IMR-90 (cell line): Measurements from ENCODE around the gene PRKCE. TPM values are rescaled to one million over a fixed set of nuclear protein-coding genes. Genes with fewer than 3 reads are reported as not detected.

Source experiments
- ATAC-seq: fragments of 200-7000 bp; cut with Tn5 transposase; 2 replicates; pipeline ENCODE4 v1.9.1; 2020; ENCODE audit warnings: low read depth, mild to moderate bottlenecking, moderate library complexity
- BruUV-seq: library from RNA; stranded (reverse); fragments of 400-500 nt; replicated peaks from 2 replicates; lab custom pipeline; 2021; lab: Mats Ljungman, UMichigan
- CTCF ChIA-PET: fragments of 300-600 bp; formaldehyde crosslinking; extraction: SDS; loops from one replicate; lab custom pipeline; 2021; ENCODE audit warnings: antibody characterized with exemption; lab: Yijun Ruan, JAX
- POLR2A ChIA-PET: fragments of 300-600 bp; sonication (Branson Sonifier 250); formaldehyde crosslinking; loops from one replicate; lab custom pipeline; 2022; ENCODE audit warnings: antibody characterized with exemption; ENCODE audit not compliant: unreplicated experiment; lab: Charles Lee
- DNase-seq: peaks from one replicate; pipeline ENCODE4 v3.0.0; 2013
- H2AFZ ChIP-seq: replicated peaks from 2 replicates; pipeline ENCODE3; 2013; ENCODE audit warnings: low read length, mild to moderate bottlenecking; ENCODE audit not compliant: poor library complexity
- H2AK5ac ChIP-seq: 2 replicates; pipeline ENCODE4 v1.6.1; 2013; ENCODE audit warnings: low read depth, low read length, inconsistent platforms
- H2AK9ac ChIP-seq: replicated peaks from 2 replicates; pipeline ENCODE3; 2013; ENCODE audit warnings: mild to moderate bottlenecking, low read depth, low read length, moderate library complexity; ENCODE audit not compliant: poor library complexity
- H2BK120ac ChIP-seq: 2 replicates; pipeline ENCODE4 v1.6.1; 2013; ENCODE audit warnings: low read depth, low read length, inconsistent platforms
- H2BK15ac ChIP-seq: 3 replicates; pipeline ENCODE4 v1.6.1; 2013; ENCODE audit warnings: low read depth, low read length, inconsistent platforms
- H2BK20ac ChIP-seq: 2 replicates; pipeline ENCODE4 v1.6.1; 2013; ENCODE audit warnings: low read depth, mild to moderate bottlenecking, inconsistent platforms, low read length, moderate library complexity
- H2BK5ac ChIP-seq: 2 replicates; pipeline ENCODE4 v1.6.1; 2013; ENCODE audit warnings: mild to moderate bottlenecking, low read depth, low read length, inconsistent platforms; ENCODE audit not compliant: poor library complexity, severe bottlenecking
- H3K14ac ChIP-seq: replicated peaks from 2 replicates; pipeline ENCODE4 v1.6.1; 2013; ENCODE audit warnings: low read depth, low read length, inconsistent platforms
- H3K18ac ChIP-seq: 2 replicates; pipeline ENCODE4 v1.6.1; 2013; ENCODE audit warnings: low read depth, low read length, control low read depth
- H3K23ac ChIP-seq: 2 replicates; pipeline ENCODE4 v1.6.1; 2013; ENCODE audit warnings: low read depth, low read length, inconsistent platforms
- H3K27ac ChIP-seq: 2 replicates; pipeline ENCODE4 v1.5.1; 2013; ENCODE audit warnings: mild to moderate bottlenecking, control low read depth, low read length; ENCODE audit not compliant: insufficient read depth
- H3K27me3 ChIP-seq: 2 replicates; pipeline ENCODE4 v1.6.1; 2013; ENCODE audit warnings: low read length; ENCODE audit not compliant: control insufficient read depth, insufficient read depth
- H3K36me3 ChIP-seq: 2 replicates; pipeline ENCODE4 v1.6.1; 2013; ENCODE audit warnings: low read length, mixed read lengths; ENCODE audit not compliant: control insufficient read depth, insufficient read depth
- H3K4ac ChIP-seq: 2 replicates; pipeline ENCODE4 v1.6.1; 2013; ENCODE audit warnings: low read depth, low read length, inconsistent platforms
- H3K4me1 ChIP-seq: 2 replicates; pipeline ENCODE4 v1.6.1; 2013; ENCODE audit warnings: low read length, mixed read lengths; ENCODE audit not compliant: control insufficient read depth, insufficient read depth
- H3K4me2 ChIP-seq: 2 replicates; pipeline ENCODE4 v1.6.1; 2013; ENCODE audit warnings: low read depth, mild to moderate bottlenecking, control low read depth, low read length, moderate library complexity
- H3K4me3 ChIP-seq: 2 replicates; pipeline ENCODE4 v1.5.1; 2013; ENCODE audit warnings: low read depth, mild to moderate bottlenecking, control low read depth, low read length, moderate library complexity; ENCODE audit not compliant: insufficient read depth
- H3K56ac ChIP-seq: 2 replicates; pipeline ENCODE4 v1.6.1; 2013; ENCODE audit warnings: low read length, inconsistent platforms; ENCODE audit not compliant: insufficient read depth; ENCODE audit errors: extremely low read depth
- H3K79me1 ChIP-seq, 2 experiments: 2 replicates each; pipeline ENCODE4 v1.6.1; 2013; ENCODE audit warnings: low read length in 2 of 2, inconsistent platforms in 1 of 2, low read depth in 1 of 2
- H3K9ac ChIP-seq: 2 replicates; pipeline ENCODE4 v1.6.1; 2013; ENCODE audit warnings: low read depth, low read length, control low read depth
- H3K9me1 ChIP-seq: 2 replicates; pipeline ENCODE4 v1.6.1; 2013; ENCODE audit warnings: low read length, inconsistent platforms; ENCODE audit not compliant: insufficient read depth
- H3K9me3 ChIP-seq: 2 replicates; pipeline ENCODE4 v1.6.1; 2013; ENCODE audit warnings: low read length; ENCODE audit not compliant: control insufficient read depth, insufficient read depth
- H4K20me1 ChIP-seq: 2 replicates; pipeline ENCODE4 v1.6.1; 2013; ENCODE audit warnings: low read length, inconsistent platforms; ENCODE audit not compliant: insufficient read depth
- H4K5ac ChIP-seq: 2 replicates; pipeline ENCODE4 v1.6.1; 2013; ENCODE audit warnings: mild to moderate bottlenecking, low read depth, low read length, control low read depth
- H4K8ac ChIP-seq, 2 experiments: 2 replicates each; pipeline ENCODE4 v1.6.1; 2013; ENCODE audit warnings: low read depth in 2 of 2, low read length in 2 of 2, control low read depth in 1 of 2, inconsistent platforms in 1 of 2
- H4K91ac ChIP-seq: 2 replicates; pipeline ENCODE4 v1.6.1; 2013; ENCODE audit warnings: low read depth, low read length, inconsistent platforms; ENCODE audit not compliant: insufficient read depth
- MXI1 ChIP-seq: IDR thresholded peaks from 2 replicates; pipeline ENCODE4 v1.6.1; 2012; ENCODE audit warnings: low read depth, mild to moderate bottlenecking, low read length, moderate library complexity, borderline replicate concordance
- NFE2L2 ChIP-seq: fragments of 150-350 bp; IDR thresholded peaks from 2 replicates; pipeline ENCODE4 v1.6.1; 2016; ENCODE audit warnings: low read depth, mild to moderate bottlenecking, low read length
- SMC3 ChIP-seq: fragments of 150-350 bp; IDR thresholded peaks from 2 replicates; pipeline ENCODE4 v1.6.1; 2016; ENCODE audit warnings: low read depth, mild to moderate bottlenecking, antibody characterized with exemption, low read length, moderate library complexity
- WGBS, 2 experiments: methylation state at CpG; one replicate each; pipeline versions ENCODE4 v1.1.5 to v1.1.7; 2013; ENCODE audit warnings: missing lambda C conversion rate in 2 of 2; ENCODE audit not compliant: insufficient read length in 1 of 2; ENCODE audit errors: extremely low coverage in 2 of 2; 5-methylcytosine and 5-hydroxymethylcytosine counted together
- dilution Hi-C: fragments of 300-500 bp; cut with HindIII; formaldehyde crosslinking; loops from one replicate; pipeline ENCODE4 v1.14.3; 2018; ENCODE audit warnings: low sequenced_read_pairs; ENCODE audit not compliant: unreplicated experiment
- in situ Hi-C: fragments of 300-500 bp; cut with MboI; formaldehyde crosslinking; loops from 3 replicates; pipeline ENCODE4 v1.14.3; 2019; ENCODE audit warnings: low sequenced_read_pairs, inconsistent platforms, mixed read lengths
- intact Hi-C: fragments of 100-400 bp; cut with micrococcal nuclease; formaldehyde crosslinking; loops from 2 replicates; pipeline ENCODE4 v1.10.0; 2022
- polyA plus RNA-seq, 3 experiments: library from polyadenylated mRNA; depleted of rRNA; stranded (reverse); fragments of >200 nt; gene quantifications; 2 replicates each; pipeline ENCODE4 v1.2.3, GENCODE V29; 2012; ENCODE audit warnings: low replicate concordance in 1 of 3
- total RNA-seq: library from RNA; depleted of rRNA; stranded (reverse); fragments of >200 nt; gene quantifications from 2 replicates; pipeline ENCODE4 v1.2.3, GENCODE V29; 2012

Gene PRKCE
- total and polyA plus RNA-seq, 2 of the 4 experiments (the other 2 are of a cell fraction), result 8.1 to 32.4 TPM

DNA sequence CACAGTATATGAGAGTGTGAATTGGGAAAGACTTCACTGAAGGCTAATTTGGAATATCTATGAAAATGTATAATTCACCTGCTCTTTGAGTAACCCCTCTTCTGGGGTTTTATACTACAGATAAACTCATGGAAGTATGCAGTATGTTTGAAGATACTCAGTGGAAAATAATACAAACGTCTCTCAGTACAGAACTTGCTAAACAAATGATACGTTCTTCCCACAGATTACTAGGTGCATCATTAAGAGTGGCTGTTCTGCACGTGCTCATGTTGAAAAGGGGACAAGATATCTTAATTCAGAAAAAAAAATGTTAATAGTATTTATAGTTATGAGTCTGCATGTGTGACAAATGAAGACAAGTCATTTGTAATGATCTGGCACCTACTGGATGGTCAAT lies 575.5 kb downstream of the PRKCE start:
- Histone ChIP-seq H2BK120ac (no peak overlapping the region), H3K9me3 (no peaks in the 10 kb centered on the region), H4K91ac (no peak overlapping the region), H3K36me3 (no peaks in the 10 kb centered on the region), H3K27me3 (peaks cover 24% of the 10 kb centered on the region), H3K56ac (no peak overlapping the region), H3K4me1 (peaks cover 2% of the 10 kb centered on the region; the same call in 1 of the 2 replicates), H3K14ac (no peak overlapping the region), H3K27ac (no peak overlapping the region), H2AK5ac (no peak overlapping the region), H3K23ac (no peak overlapping the region), H3K4me2 (no peak overlapping the region), H3K4ac (no peak overlapping the region), H3K18ac (no peak overlapping the region), H4K20me1 (no peaks in the 10 kb centered on the region), H4K8ac (no peak overlapping the region), H2AK9ac (no peak overlapping the region), H3K4me3 (no peak overlapping the region), H3K9me1 (no peaks in the 10 kb centered on the region), H3K79me1 (no peaks in the 10 kb centered on the region), H2BK5ac (no peak overlapping the region), H3K9ac (no peak overlapping the region), H2BK15ac (no peak overlapping the region), H2BK20ac (no peak overlapping the region), H2AFZ (no peak overlapping the region), H4K5ac (no peak overlapping the region)
- ATAC-seq (no peak), DNase-seq (no peak)
- in situ Hi-C loops, result no loop called here
- BruUV-seq, result no TSS peak
- TF ChIP-seq NFE2L2 (no peak), MXI1 (no peak), SMC3 (no peak)
- WGBS, 2 experiments, result no CpG with 5 or more reads among the region's 3 CpGs
- intact Hi-C loops, result no loop called here
- CTCF ChIA-PET, result no interaction called here
- dilution Hi-C loops, result no loop called here
- POLR2A ChIA-PET, result no interaction called here
